ENCODE data around the gene KAZN.

Gene KAZN

GRCh38 chr1:14968251-14968851 is 369.9 kb downstream of the KAZN start:
- DNase-seq = no peak

GRCh38 chr1:14969006-14969405 is 370.5 kb downstream of the KAZN start:
- no peak for DNase-seq

GRCh38 chr1:14970115-14970798 is 371.8 kb downstream of the KAZN start:
- DNase-seq = no peak

GRCh38 chr1:14970799-14971141 is 372.3 kb downstream of the KAZN start:
- DNase-seq = no peak

DNA sequence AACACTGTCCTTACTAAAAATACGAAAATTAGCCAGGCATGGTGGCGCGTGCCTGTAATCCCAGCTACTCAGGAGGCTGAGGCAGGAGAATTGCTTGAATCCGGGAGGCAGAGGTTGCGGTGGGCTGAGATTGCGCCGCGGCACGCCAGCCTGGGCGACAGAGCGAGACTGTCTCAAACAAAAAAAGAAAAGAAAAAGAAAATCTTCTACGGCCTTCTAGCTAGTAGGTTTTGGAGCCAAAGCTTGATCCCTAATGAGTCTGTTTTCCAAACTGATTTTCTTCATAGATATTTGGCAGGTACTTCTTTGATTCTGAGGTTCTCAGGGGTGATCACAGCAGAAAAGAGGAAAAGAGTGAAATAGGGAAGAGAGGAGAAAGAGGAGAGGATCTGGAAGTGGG is 372.7 kb downstream of the KAZN start:
- no peak for DNase-seq

DNA sequence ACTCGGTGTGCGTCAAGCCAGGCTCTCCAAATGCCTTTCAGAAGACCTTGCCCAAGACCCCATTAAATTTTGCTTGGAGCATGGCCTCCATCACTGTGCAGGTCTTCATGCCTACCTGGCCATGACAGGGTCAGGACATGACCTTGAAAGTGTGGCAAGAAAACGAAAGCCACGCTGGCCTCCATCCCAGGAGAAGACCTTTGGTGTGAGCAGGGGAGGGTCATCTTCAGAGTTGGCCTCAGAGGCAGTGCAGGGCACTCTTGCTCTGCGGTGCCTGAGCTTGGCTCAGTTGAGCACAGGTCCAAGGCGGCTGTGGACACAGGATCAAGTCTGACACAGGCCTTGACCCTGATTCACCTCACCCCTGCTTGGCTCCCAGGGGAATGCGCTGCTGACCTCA is 373.6 kb downstream of the KAZN start:
- DNase-seq = no peak

GRCh38 chr1:14973773-14974172 is 375.3 kb downstream of the KAZN start:
- no peak for DNase-seq

- no peak for DNase-seq
Measured at GRCh38 chr1:14974361-14974760, 375.9 kb downstream of the KAZN start.

GRCh38 chr1:14975119-14975518 is 376.6 kb downstream of the KAZN start:
- no peak for DNase-seq

- DNase-seq = no peak
Measured at GRCh38 chr1:14976256-14976655, 377.8 kb downstream of the KAZN start.

GRCh38 chr1:14977338-14977931 is 378.9 kb downstream of the KAZN start:
- no peak for DNase-seq

DNA sequence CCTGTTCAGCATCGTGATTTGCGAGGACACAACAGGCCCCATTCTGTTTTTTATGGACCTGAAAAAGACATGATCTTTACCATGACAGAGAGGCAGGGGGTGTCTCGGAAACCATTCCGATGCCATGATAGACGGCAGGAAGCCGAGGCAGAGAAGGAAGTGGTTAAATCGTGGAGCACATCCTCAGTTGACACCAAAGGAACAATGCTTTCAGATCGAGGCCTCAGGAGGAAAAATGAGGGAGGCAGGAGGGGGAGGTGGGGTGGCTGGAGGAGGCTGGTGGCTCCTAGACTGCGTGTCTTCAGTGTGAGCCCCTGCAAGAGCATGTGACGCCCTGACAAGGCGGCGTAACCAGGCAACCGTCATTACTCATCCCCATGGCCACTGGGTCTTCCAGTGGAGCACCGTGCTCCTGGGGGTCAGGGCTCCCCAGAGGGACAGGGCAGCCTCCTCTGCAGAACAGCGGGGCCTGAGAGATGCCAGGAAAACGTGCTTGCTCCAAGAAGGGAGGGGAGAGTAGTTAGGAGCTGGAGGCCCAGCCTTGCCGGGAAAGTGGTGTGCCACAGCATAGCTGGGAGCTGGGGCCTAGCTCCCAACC is 382.2 kb downstream of the KAZN start:
- DNase-seq = no peak

- DNase-seq = no peak
Measured at GRCh38 chr1:14982029-14982428, 383.5 kb downstream of the KAZN start.

DNA sequence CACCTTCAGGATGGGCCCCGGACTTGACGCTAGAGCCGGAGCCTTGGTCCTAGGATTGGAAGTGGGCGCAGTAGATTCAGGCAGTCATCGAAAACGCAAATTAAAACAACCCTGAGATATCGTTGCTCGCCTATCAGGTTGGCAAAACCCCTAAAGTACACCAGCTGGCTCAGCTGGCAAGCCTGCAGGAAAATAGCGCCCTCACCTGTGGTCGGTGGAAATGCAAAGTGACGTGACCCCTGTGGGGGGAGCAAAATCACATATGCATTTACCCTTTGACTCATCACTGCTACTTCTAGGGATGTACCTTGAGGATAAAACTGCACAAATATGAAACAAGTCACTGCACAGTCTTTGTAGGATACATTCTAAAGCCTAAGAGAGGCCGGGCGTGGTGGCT is 384.8 kb downstream of the KAZN start:
- DNase-seq = no peak

DNA sequence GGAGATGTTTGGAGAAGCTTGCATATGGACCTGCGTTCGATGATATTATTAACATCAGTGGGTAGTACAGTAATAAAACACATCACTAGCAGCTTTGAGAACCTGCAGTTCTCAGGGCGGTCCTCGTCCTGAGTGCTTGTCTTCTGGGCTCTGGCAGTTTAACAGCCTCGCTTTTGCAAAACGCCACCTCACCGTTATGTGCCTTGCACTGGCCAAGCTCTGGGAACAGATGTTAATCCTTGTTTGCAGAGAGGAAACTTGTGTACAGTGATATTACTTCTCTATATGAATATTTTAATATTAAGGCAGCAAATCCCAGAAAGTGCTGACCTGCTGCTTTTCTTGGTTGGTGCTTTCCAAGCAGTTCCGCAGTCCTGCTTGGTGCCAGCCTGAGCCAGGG is 387.7 kb downstream of the KAZN start:
- no peak for DNase-seq

GRCh38 chr1:14987829-14988603 is 389.5 kb downstream of the KAZN start:
- no peak for DNase-seq

GRCh38 chr1:14988636-14989035 is 390.2 kb downstream of the KAZN start:
- DNase-seq = no peak

DNA sequence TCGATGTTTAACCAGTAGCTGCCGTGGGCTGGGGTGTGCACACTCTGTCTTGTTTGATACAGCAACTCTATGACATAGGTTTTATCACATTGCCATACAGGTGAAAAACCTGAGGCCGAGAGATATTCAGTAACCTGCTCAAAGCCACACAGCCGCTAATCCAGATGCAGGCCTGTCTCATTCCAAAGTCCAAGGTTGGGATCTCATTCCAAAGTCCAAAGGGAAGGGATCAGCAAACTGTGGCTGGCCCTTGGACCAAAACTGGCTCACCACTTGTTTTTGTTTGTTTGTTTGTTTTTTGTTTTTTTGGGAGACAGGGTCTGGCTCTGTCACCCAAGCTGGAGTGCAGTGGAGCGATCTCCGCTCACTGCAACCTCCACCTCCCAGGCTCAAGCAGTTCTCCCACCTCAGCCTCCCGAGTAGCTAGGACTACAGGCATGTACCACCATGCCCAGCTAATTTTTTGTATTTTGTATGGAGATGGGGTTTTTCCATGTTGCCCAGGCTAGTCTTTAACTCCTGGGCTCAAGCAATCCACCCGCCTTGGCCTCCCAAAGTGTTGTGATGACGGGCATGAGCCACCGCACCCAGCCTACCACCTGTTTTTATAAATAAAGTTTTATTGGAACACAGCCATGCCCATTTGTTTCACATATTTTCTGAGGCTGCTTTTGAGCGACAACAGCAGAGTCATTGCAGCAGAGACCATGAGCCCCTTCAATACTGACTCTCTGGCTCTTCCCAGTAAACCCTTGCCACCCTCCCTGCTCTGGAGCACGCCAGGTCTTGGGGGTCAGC is 391.6 kb downstream of the KAZN start:
- no peak for DNase-seq

- no peak for DNase-seq
Measured at GRCh38 chr1:14993414-14993813, 394.9 kb downstream of the KAZN start.

GRCh38 chr1:14994148-14994547 is 395.7 kb downstream of the KAZN start:
- no peak for DNase-seq

DNA sequence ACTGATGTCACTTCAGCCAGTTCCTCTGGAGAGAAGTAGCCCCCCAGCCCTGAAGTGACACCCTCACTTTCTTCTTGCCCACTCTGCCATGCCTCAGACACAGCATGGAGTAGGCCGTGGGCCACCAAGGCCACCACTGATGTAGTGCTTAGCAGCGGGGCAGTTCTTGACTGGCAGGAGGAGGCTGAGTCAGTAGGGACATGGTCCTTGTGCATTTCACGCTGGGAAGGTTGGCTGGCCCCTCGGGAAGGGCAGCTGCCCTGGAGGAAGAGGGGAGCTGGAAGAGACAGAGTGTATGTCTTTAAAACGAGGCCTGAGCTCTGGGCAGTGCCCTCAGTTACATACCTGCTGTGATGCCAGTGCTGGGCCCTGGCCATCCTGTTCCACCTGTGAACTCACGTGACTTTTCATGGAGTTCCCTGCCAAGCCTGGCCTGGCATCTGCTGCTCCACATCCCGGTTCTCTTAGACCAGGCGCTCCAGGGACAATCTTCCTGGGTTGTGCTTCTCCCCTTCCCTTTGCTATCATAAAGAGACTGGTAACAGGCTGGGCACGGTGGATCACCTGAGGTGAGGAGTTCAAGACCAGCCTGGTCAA is 396.5 kb downstream of the KAZN start:
- DNase-seq = no peak
